Measurements from ENCODE around the gene FOXRED1.

- TF ChIP-seq CTCF (IDR thresholded peaks at IDR 0.05) (no peak), EZH2 (IDR thresholded peaks at IDR 0.05; ENCODE audit: borderline replicate concordance, insufficient read depth, low read depth, low read length, poor library complexity, severe bottlenecking) (no peak)
These were observed 13.4 kb downstream of the FOXRED1 start for GRCh38 chr11:126282361-126282735.
